ENCODE data around the gene KSR2.
"Not testable (repeated sequence)": the region's sequence is repeated elsewhere in the genome, so short reads cannot be mapped to it uniquely, and the experiment has no call there.

KSR2 gene

DNA sequence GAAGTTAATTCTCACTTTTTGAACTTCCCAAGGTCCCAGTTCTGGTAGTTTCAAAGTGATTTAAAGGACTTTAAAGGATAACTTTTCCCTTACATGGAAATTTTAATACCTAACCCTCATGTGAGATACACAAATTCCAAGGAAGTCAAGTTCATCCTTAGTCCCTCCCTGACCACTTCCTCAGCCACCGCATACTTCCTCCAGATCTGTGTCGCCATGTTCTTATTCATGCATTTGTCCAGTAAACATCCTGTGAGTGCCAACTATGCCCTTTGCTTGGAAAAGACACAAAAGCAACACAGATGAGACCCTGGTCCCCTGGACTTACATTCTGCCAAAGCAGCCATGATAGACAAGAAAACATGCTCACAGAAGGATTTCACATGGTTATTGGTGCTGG is 206.6 kb downstream of the KSR2 start:
- H3K27ac ChIP-seq (ENCODE audit: low read depth, low read length, severe bottlenecking): no peak overlapping the region
- H3K4me1 ChIP-seq (ENCODE audit: control insufficient read depth, insufficient read depth, low read length, poor library complexity, severe bottlenecking): no peaks in the 10 kb centered on the region
- no peaks in the 10 kb centered on the region for H3K9me3 ChIP-seq (ENCODE audit: control insufficient read depth, low read length)
- H3K4me3 ChIP-seq (ENCODE audit: extremely low read depth, insufficient read depth, low read length, poor library complexity, severe bottlenecking): no peak overlapping the region
- 88 to 91% methylated on average over 2 of the region's 2 CpGs for WGBS, 2 experiments (ENCODE audit: insufficient coverage in 2 of 2)
- H3K36me3 ChIP-seq (ENCODE audit: control insufficient read depth, insufficient read depth, low read length): no peaks in the 10 kb centered on the region

- Histone ChIP-seq H3K4me3 (ENCODE audit: extremely low read depth, insufficient read depth, low read length, poor library complexity, severe bottlenecking) (no peak overlapping the region), H3K9me3 (ENCODE audit: control insufficient read depth, low read length) (no peaks in the 10 kb centered on the region), H3K36me3 (ENCODE audit: control insufficient read depth, insufficient read depth, low read length) (no peaks in the 10 kb centered on the region), H3K4me1 (ENCODE audit: control insufficient read depth, insufficient read depth, low read length, poor library complexity, severe bottlenecking) (no peaks in the 10 kb centered on the region), H3K27ac (ENCODE audit: low read depth, low read length, severe bottlenecking) (no peak overlapping the region)
- 85 to 88% methylated on average over 2 of the region's 3 CpGs for WGBS, 2 experiments (ENCODE audit: insufficient coverage in 2 of 2)
Measured at GRCh38 chr12:117761528-117762100, 207.2 kb downstream of the KSR2 start.

DNA sequence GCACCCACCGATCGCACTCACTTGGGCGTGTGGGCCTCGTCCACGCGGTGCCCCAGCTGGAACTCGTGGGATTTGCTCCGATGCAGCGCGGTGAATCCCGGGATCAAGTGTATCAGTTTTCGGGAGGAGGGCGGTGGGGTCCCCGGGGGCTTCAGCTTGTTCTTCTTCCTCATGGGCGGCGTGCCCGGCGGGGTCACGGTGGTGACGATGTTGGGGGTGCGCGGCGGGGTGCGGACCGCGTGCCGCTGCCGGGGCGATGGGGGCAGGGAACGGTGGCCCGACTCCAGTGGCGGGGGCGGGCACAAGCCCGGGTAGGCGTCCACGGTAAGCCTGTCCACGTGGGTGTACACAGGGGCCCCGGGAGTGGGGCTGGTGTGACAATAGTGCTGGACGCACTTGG is 207.8 kb downstream of the KSR2 start:
- WGBS, 2 experiments (ENCODE audit: insufficient coverage in 2 of 2): 94 to 97% methylated on average over 28 to 33 of the region's 39 CpGs
- no peaks in the 10 kb centered on the region for H3K36me3 ChIP-seq (ENCODE audit: control insufficient read depth, insufficient read depth, low read length)

DNA sequence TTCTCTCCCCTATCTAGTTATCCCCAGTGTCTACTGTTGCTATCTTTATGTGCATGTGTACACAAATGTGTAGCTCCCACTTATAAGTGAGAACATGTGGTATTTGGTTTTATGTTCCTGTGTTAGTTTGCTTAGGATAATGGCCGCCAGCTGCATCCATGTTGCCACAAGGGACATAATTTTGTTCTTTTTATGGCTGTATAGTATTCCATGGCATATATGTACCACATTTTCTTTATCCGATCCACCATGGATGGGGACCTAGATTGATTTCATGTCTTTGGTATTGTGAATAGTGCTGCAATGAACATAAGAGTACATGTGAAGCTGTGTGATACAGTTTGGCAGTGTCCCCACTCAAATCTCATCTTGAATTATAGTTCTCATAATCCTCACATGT is 218.1 kb downstream of the KSR2 start:
- Histone ChIP-seq H3K9me3 (ENCODE audit: control insufficient read depth, low read length) (no peaks in the 10 kb centered on the region), H3K4me1 (ENCODE audit: control insufficient read depth, insufficient read depth, low read length, poor library complexity, severe bottlenecking) (no peaks in the 10 kb centered on the region), H3K27ac (ENCODE audit: low read depth, low read length, severe bottlenecking) (no peak overlapping the region), H3K36me3 (ENCODE audit: control insufficient read depth, insufficient read depth, low read length) (no peaks in the 10 kb centered on the region), H3K4me3 (ENCODE audit: extremely low read depth, insufficient read depth, low read length, poor library complexity, severe bottlenecking) (no peak overlapping the region)
- WGBS, 2 experiments (ENCODE audit: insufficient coverage in 2 of 2): no CpG with 5 or more reads among the region's 2 CpGs

More for the DNA sequence above, 207.8 kb downstream of the KSR2 start:
- H3K4me1 ChIP-seq (ENCODE audit: control insufficient read depth, insufficient read depth, low read length, poor library complexity, severe bottlenecking): no peaks in the 10 kb centered on the region
- no peak overlapping the region for H3K27ac ChIP-seq (ENCODE audit: low read depth, low read length, severe bottlenecking)
- H3K9me3 ChIP-seq (ENCODE audit: control insufficient read depth, low read length): no peaks in the 10 kb centered on the region
- H3K4me3 ChIP-seq (ENCODE audit: extremely low read depth, insufficient read depth, low read length, poor library complexity, severe bottlenecking): no peak overlapping the region

DNA sequence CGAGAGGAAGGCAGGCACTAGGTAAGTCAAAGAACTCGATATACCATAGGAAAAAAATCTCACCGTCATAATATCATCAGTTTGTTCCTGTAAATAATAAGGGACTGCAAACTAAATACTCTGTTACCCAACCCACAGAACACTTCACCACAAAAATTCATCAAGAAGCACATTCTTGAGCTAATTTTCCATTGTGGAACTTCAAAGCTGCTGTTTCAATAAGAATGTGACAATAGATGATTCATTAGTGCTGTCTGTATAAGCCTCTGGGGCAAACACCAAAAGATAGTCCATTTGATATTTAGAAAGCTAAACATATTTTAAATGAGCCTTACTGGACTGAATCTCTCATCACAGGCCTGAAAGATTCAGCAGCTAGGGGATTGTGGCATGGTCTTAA is 219.4 kb downstream of the KSR2 start:
- Histone ChIP-seq H3K4me3 (ENCODE audit: extremely low read depth, insufficient read depth, low read length, poor library complexity, severe bottlenecking) (no peak overlapping the region), H3K4me1 (ENCODE audit: control insufficient read depth, insufficient read depth, low read length, poor library complexity, severe bottlenecking) (no peaks in the 10 kb centered on the region), H3K36me3 (ENCODE audit: control insufficient read depth, insufficient read depth, low read length) (no peaks in the 10 kb centered on the region), H3K27ac (ENCODE audit: low read depth, low read length, severe bottlenecking) (no peak overlapping the region), H3K9me3 (ENCODE audit: control insufficient read depth, low read length) (no peaks in the 10 kb centered on the region)
- WGBS, 2 experiments (ENCODE audit: insufficient coverage in 2 of 2): 69 to 76% methylated on average over 2 to 3 of the region's 3 CpGs

GRCh38 chr12:117746358-117746757 is 222.4 kb downstream of the KSR2 start:
- H3K4me3 ChIP-seq (ENCODE audit: extremely low read depth, insufficient read depth, low read length, poor library complexity, severe bottlenecking); H3K4me1 ChIP-seq (ENCODE audit: control insufficient read depth, insufficient read depth, low read length, poor library complexity, severe bottlenecking); H3K9me3 ChIP-seq (ENCODE audit: control insufficient read depth, low read length); H3K36me3 ChIP-seq (ENCODE audit: control insufficient read depth, insufficient read depth, low read length); H3K27ac ChIP-seq (ENCODE audit: low read depth, low read length, severe bottlenecking): not testable (repeated sequence)

- Histone ChIP-seq H3K9me3 (ENCODE audit: control insufficient read depth, low read length) (no peaks in the 10 kb centered on the region), H3K27ac (ENCODE audit: low read depth, low read length, severe bottlenecking) (no peak overlapping the region), H3K36me3 (ENCODE audit: control insufficient read depth, insufficient read depth, low read length) (no peaks in the 10 kb centered on the region), H3K4me3 (ENCODE audit: extremely low read depth, insufficient read depth, low read length, poor library complexity, severe bottlenecking) (no peak overlapping the region), H3K4me1 (ENCODE audit: control insufficient read depth, insufficient read depth, low read length, poor library complexity, severe bottlenecking) (no peaks in the 10 kb centered on the region)
- WGBS, 2 experiments (ENCODE audit: insufficient coverage in 2 of 2): no CpG with 5 or more reads among the region's 1 CpG
Measured at GRCh38 chr12:117744418-117744817, 224.4 kb downstream of the KSR2 start.

GRCh38 chr12:117743761-117744160 is 225.0 kb downstream of the KSR2 start:
- 100% methylated on average over 1 of the region's 1 CpG; no CpG with 5 or more reads in 1 of the 2 experiments for WGBS, 2 experiments (ENCODE audit: insufficient coverage in 2 of 2)
- no peak overlapping the region for H3K4me3 ChIP-seq (ENCODE audit: extremely low read depth, insufficient read depth, low read length, poor library complexity, severe bottlenecking)
- H3K36me3 ChIP-seq (ENCODE audit: control insufficient read depth, insufficient read depth, low read length): no peaks in the 10 kb centered on the region
- no peaks in the 10 kb centered on the region for H3K9me3 ChIP-seq (ENCODE audit: control insufficient read depth, low read length)
- H3K27ac ChIP-seq (ENCODE audit: low read depth, low read length, severe bottlenecking): no peak overlapping the region
- H3K4me1 ChIP-seq (ENCODE audit: control insufficient read depth, insufficient read depth, low read length, poor library complexity, severe bottlenecking): no peaks in the 10 kb centered on the region

DNA sequence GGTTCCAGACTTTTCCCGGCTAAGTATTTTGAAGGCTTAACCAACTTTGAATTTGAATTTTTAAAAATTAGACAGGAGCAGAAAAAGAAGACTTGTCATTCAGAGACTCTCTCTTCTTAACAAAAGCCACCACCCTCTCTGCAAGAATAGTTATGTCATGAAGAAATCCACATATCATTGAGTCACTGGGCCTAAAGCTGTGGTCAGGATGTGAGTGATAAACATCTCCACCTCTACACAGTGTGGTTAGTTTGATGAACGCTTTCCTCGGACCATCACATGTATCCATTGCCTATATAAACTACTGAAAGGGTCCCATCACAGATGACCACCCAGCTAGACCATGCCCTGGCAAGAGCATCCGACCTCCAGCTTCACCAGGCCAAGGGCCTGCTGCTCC is 226.1 kb downstream of the KSR2 start:
- H3K36me3 ChIP-seq (ENCODE audit: control insufficient read depth, insufficient read depth, low read length): no peaks in the 10 kb centered on the region
- no peak overlapping the region for H3K27ac ChIP-seq (ENCODE audit: low read depth, low read length, severe bottlenecking)
- 64 to 83% methylated on average over 1 of the region's 4 CpGs for WGBS, 2 experiments (ENCODE audit: insufficient coverage in 2 of 2)
- no peak overlapping the region for H3K4me3 ChIP-seq (ENCODE audit: extremely low read depth, insufficient read depth, low read length, poor library complexity, severe bottlenecking)
- H3K9me3 ChIP-seq (ENCODE audit: control insufficient read depth, low read length): no peaks in the 10 kb centered on the region
- no peaks in the 10 kb centered on the region for H3K4me1 ChIP-seq (ENCODE audit: control insufficient read depth, insufficient read depth, low read length, poor library complexity, severe bottlenecking)

- Histone ChIP-seq H3K4me1 (ENCODE audit: control insufficient read depth, insufficient read depth, low read length, poor library complexity, severe bottlenecking) (no peaks in the 10 kb centered on the region), H3K9me3 (ENCODE audit: control insufficient read depth, low read length) (no peaks in the 10 kb centered on the region), H3K36me3 (ENCODE audit: control insufficient read depth, insufficient read depth, low read length) (no peaks in the 10 kb centered on the region), H3K4me3 (ENCODE audit: extremely low read depth, insufficient read depth, low read length, poor library complexity, severe bottlenecking) (no peak overlapping the region), H3K27ac (ENCODE audit: low read depth, low read length, severe bottlenecking) (no peak overlapping the region)
- WGBS, 2 experiments (ENCODE audit: insufficient coverage in 2 of 2): 88 to 94% methylated on average over 3 to 5 of the region's 6 CpGs
Measured at GRCh38 chr12:117738233-117738632, 230.6 kb downstream of the KSR2 start.

DNA sequence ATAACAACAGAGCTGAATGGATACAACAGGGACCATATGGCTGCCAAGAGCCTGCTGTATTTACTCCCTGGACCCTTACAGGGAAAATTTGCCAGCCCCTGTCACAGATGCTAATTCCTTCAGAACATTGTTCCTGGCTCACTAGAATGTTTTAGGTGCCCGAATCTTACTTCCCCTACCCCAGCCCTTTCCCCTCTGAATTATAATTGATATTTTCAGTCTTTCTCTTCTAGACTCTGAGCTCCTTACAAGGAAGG is 235.3 kb downstream of the KSR2 start:
- no peak overlapping the region for H3K27ac ChIP-seq (ENCODE audit: low read depth, low read length, severe bottlenecking)
- H3K4me3 ChIP-seq (ENCODE audit: extremely low read depth, insufficient read depth, low read length, poor library complexity, severe bottlenecking): no peak overlapping the region
- H3K4me1 ChIP-seq (ENCODE audit: control insufficient read depth, insufficient read depth, low read length, poor library complexity, severe bottlenecking): no peaks in the 10 kb centered on the region
- no peaks in the 10 kb centered on the region for H3K9me3 ChIP-seq (ENCODE audit: control insufficient read depth, low read length)
- no CpG with 5 or more reads among the region's 1 CpG for WGBS, 2 experiments (ENCODE audit: insufficient coverage in 2 of 2)
- no peaks in the 10 kb centered on the region for H3K36me3 ChIP-seq (ENCODE audit: control insufficient read depth, insufficient read depth, low read length)
